ENCODE data around the gene GLRX3.
"Not testable (repeated sequence)": the region's sequence is repeated elsewhere in the genome, so short reads cannot be mapped to it uniquely, and the experiment has no call there.

GLRX3 gene

DNA sequence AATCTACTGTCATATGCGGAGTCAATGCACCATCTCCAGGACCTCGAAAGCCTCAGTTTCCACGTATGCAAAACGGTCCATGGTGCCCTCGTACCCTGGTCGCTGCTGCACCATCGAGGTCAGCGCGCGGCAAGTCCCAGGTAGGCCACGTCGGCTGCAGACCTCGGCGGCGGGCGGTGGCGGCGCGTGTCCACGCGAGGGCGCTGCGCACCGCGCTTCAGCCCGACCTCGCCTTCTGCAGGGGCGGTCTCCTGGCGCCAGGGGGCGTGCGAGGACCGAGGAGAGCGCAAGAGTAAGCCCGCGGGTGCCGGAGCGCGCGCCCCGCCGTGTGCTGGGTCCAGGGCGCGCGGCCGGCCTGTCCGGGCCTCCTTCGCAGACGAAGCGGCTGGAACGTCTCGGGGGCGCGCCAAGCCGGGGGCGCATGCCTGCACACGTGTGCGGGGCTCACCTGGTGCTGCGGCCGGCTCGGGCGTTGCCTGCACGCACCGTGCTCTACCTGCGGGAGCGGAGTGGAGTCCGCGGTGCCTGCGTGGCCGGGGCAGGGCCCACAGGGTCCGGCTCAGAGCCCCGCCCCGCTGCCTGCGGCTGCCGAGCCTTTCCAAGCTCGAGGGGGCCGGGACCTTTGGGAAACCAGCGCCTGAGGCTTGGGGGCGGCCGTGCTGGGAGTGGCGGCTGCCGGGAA lies 54.0 kb downstream of the GLRX3 start:
- DNase-seq = no peak

DNA sequence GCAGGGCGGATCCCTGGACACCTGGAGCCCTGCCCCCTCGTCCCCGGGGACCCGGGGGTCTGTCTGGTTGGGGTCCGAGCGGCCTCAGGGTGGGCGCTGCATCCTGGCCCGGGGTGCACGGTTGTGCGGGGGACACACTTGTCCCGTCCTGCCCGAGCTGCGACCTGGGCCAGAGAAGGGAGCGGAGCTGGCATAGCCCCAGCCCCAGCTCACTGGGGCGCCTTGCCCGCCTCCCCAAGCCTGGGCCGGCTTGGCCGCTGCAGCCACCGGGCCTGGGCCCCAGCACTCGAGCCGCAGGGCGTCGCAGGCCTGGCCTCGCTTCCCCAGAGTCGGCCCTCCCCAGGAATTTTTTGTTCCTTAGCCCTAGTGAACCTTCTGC lies 54.5 kb downstream of the GLRX3 start:
- DNase-seq = no peak

DNA sequence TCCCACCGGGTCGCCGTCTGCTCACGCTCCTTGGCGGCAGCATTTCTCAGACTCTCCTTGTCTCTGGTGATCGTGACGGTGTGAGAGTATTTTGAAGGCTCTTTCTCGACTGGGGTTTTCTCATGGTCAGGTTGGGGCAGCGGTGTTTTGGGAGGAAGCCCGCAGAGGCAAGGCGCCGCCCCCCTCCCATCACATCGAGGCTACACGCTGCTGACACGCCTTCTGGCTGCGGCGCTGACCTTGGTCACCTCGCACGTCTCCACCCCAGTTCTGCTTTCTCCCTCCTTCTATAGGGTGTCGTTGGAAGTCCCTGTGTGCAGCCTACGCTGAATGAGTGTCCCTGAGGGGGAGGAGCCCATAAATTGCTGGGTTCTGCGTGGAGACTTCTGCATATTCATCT lies 55.2 kb downstream of the GLRX3 start:
- DNase-seq = no peak

DNA sequence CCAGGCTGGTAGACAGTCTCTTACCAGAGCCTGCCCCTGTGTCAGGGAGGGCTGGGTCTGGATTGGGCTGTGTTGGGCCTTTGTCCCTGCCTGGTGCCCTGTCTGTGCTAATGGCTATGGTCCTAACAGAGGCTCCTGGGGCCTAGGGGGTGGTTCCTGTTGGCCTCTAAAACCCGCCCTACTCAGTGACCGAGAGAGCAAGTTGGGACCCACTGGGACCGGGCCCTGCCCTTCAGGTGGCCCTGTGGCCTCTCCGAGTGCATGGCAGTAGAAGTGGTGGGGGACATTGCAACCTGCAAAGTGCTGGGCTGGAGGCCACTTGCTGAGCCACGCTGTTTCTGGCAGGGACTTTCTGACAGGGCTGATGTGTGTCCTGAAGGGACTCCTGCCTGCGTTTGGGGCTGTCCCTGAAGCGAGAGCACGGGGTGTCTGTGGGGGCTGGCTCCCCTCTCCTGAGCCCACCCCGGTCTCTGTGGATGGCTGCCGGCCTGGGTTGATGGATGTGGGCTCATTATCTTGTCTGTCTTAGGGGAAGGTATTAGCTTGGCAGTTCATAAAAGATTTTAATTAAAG lies 56.2 kb downstream of the GLRX3 start:
- no peak for DNase-seq

DNA sequence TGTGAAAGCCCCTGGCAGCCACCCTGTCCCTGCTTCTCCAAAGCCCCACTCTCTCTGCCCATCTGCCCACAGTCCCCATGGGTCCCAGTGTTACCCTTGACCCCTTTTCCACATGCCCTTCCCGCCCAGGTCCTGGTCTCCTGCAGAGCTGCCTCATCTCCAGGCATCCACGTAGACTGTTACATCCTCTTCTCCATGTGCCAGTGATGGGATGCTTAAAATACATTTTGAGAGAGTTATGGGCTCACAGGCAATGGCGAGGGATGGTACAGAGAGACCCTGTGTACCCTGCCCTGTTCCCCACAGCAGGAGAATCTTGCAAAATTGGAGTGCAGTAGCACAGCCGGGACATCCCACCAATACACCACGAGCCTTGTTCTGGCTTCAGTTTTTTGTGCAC lies 56.8 kb downstream of the GLRX3 start:
- DNase-seq = no peak

DNA sequence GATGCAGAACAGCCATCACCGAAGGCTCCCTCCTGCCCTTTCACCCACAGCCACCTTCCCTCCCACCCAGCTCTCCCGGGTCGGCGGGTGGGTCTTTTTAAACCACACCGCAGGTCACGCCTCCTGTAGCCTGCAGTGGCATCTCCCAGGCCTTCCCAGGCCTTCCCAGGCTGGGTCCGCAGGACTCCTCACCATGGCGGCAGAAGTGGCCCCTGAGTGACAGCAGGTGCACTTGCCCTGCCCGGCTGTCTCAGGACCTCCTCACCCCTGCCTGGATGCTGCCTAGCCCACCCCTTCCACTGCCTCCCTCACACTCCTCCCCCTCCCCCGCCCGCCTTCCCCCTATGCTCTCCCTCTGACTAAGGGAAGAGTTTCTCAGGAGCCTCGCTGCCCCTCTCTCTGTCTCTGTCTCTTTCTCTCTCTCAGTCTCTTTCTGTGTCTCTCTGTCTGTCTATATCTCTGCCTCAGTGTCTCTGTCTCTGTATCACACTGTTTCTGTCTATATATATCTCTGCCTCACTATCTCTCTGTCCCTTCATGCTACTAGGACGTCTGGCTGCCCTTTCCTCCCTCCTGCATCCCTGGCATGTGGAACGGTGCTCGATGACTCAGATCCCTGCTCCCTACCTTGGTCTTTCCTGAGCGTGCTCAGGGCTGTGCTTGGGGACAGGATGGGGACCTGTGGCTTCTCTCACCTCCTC lies 57.5 kb downstream of the GLRX3 start:
- DNase-seq = no peak

DNA sequence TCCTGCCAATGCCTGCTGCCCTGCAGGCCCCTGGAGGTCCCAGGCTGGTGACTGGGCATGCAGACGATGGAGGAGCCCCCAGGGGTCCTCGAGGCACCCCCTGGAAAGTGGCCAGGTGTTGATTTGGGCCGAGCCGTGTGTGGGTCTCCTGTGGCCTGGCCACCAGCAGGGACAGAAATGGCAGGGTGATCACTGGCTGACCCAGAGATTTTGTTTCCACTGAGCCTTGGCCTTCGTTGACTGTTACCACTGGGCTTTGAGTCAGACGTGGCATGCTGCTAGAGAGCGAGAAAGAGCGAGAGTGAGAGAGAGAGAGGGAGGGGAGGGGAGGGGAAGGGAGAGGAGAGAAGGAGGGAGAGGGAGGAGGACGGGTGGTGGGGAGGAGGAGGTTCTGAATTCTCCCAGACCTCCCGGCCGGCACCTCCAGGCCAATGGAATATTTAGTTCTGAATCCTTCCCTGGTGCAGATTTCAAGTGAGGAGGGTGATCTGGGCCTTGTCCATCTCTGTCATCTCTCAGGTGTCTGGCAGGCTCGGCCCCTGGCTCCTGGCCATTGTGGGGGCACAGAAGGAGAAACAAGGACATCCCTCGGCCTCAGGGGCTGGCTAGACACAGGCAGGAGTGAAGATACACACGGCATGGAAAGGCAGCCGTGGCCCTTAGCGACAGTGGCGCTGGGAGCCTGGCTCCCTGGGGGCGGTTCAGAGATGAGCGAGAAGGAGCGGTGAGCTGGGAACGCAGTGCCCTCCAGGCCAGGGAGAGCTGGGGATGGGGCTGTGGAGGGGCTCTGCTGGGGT lies 58.2 kb downstream of the GLRX3 start:
- DNase-seq = no peak

DNA sequence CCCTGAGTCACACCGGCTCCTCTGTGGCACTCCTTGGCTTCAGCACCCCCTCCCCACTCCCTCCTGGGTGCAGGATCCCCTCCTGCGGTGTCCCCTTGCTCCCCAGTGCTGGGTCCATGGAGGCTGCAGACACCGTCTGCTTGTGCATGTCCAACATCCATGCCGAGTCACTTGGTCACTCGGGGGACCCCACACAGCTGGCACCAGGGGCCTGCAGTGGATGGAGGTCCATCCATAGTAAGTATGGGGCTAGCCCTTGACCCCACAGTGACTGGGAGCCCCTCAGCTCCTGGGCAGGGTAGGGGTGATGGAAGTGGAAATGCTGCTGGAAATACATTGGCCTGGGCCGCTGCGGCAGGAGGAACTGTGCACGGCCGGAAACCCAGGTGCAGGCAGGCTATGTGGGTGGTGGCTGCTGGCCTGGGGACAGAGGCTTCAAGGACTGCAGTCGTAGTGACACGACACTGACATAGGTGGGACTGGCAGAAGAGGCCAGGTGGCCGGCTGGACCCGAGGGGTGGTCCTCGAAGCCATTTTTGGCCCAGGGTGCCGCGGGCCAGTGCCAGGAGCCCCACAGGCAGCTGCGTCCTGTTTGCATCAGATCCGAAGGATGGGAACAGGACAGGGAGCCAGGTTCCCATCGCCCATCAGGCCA lies 58.9 kb downstream of the GLRX3 start:
- DNase-seq = no peak

DNA sequence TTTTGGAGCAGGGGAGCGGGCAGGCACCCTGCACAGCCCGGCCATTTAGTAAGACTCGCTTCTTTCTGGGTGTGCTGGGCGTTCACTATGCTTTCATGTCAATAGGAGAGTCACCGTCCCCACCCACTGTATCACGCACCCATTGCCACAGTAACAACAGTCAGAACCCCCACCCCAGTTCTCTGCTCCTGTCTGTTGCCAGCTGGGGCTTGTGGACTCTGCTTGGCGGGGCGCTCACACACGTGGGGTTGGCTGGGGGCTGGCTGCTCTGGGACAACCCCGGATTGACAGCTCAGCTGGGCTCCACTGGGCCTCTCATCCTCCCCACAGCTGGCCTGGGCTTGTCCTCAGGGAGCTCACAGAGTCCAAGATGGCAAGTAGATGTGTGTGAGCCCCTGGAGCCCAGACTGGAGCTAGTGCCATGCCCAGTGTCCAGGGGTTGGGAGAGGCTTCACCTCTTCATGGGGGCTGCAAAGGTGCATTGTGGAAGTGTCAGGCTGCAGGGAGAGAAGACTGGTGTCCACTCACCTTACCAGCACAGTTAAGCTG lies 59.6 kb downstream of the GLRX3 start:
- no peak for DNase-seq

DNA sequence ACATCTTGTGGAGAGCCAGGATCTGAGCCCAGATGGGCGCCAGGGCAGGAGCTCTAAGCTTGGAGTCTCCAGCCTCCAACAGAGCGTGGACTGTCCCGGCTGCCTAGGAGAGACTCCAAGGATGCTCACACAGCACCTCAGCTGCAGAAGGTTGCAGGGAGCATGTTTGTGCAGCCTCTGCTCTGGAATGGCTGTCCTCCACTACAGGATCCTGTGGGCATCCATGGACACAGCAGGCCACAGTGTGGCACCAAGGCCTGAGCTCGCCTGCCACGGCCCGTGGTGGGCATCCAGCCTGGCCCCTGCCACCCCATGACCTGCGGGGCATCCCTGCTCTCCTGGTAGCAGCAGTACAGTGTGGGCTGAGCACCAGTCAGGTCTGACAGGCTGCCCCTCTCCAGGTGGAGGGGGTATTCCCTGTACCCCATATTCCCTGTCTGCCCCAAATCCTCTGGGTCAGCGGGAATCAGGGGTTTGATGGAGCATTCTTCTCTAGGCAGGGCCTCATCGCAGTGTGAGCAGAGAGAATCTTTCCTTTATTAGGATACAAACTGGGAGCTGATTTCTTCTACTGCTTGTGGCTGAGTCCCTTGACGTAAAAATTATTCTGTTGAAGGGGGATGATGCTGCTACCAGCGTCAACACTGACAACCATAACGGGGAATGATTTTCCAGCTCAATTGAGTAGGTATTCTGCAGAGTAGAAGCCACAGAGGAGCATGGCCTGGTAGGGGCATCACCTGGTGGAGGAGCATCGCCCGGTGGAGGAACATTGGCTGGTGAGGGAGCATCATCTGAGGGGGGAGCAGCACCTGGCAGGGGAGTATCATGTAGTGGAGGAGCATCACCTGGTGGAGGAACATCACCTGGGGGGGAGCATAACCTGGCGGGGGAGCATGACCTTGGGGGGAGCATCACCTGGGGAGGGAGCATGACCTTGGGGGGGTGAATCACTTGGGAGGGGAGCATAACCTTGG lies 60.6 kb downstream of the GLRX3 start:
- no peak for DNase-seq

DNA sequence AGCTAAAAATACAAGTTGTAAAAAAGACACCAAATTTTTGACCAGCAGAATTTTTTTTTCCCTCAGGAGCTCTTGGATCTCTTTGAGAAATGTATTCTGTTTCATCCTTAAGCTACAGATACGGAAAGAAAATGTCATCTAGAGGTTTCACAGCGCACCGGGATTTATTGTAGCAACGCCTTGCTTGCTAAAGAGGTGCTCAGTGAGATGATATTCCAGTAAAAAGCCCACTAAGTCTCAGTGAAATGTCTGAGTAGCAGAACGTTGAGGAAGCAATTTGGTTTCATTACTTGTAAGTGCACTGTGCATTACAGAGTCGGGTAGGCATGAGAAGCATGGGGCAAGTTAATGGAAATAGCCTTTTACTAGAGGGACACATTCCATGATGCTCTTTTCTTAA lies 62.5 kb downstream of the GLRX3 start:
- no peak for DNase-seq

DNA sequence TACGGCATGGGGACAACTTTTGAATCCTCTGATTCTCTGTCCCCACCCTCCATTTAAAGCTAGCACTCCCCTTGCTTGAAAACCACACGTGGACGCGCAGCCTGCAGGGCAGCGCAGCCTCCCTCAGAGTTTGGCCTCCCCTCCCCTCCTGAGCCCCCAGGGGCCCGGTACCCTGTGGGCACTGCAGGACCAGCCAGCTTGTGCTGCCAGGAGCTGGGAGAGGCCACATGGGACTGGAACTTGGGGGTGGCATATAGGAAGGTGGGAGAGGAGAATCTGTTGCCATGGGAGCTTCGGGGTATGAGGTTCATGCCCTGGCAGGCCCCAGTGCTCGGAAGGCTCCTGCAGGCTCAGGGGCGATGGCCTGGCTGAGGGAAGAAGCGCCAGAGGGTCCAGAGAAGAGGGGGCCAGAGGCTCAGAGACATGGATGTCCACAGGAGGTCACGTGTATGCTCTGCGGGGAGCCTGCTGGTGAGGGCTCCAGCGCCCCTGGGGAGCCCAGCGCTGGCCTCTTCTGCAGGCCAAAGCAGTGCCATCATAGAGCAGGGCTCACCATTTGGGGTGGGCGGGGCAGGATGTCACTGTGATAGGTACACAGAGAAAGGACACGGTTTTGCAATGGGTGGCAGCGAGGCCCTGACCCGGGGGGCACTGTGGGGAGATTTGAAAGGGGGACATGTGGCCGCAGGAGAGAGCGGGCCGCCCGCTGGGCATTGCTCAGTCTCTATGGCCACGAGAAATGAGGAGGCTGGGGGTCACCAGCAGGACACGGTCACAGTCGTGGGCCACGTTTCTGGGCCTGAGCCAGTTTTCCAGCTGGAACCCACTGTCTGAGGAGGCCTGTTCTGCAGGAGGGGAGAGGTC lies 64.2 kb downstream of the GLRX3 start:
- DNase-seq = no peak

DNA sequence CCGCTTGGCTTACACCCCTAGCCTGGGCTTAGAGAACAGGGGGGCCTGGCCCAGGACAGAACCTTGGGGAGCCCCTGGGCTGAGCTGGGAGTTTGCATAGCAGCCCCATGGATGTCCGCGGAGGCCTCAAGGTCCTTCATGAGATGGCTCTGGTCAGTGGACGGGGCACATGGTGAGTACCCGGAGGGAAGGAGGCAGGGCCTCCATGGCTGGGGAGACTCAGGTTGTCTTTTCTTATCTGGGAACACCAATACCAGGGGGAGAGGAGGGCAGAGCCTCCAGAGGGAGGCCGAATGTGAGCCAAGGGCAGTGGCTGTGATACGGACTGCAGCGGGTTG lies 64.8 kb downstream of the GLRX3 start:
- no peak for DNase-seq

DNA sequence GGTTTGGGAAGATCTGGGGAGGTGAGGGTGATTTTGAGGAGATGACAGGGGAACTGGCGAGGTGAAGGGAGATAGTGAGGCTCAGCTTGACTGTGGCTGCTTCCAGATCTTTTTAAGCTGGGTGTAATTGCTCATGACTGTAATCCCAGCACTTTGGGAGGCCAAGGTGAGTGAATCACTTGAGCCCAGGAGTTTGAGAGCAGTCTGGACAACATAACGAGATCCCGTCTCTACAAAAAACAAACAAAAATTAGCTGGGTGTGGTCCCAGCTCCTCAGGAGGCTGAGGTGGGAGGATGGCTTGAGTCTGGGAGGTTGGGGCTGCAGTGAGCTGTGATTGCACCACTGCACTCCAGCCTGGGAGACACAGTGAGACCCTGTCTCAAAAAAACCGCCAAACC lies 66.0 kb downstream of the GLRX3 start:
- not testable (repeated sequence) for DNase-seq

DNA sequence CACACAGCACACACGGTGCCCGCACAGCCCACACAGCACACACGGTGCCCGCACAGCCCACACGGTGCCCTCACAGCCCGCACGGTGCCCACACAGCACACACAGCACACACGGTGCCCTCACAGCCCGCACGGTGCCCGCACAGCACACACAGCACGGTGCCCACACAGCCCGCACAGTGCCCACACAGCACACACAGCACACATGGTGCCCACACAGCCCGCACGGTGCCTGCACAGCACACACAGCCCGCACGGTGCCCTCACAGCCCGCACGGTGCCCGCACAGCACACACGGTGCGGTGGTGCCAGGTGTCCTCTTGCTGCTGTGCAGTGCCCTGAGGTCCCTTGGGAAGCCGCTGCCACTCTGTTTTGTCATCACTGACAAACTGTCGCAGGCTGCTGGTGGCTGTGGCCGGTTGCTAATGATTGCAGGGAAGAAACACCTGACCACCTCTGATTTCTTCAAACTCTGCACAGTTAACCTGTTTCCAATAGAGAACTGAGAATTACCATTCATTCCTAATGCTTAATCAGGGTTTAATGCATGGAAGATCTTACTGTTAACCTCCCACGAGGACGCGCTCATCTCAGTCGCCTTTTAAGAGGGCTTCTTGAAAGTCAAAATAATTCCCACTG lies 66.9 kb downstream of the GLRX3 start:
- DNase-seq = no peak

DNA sequence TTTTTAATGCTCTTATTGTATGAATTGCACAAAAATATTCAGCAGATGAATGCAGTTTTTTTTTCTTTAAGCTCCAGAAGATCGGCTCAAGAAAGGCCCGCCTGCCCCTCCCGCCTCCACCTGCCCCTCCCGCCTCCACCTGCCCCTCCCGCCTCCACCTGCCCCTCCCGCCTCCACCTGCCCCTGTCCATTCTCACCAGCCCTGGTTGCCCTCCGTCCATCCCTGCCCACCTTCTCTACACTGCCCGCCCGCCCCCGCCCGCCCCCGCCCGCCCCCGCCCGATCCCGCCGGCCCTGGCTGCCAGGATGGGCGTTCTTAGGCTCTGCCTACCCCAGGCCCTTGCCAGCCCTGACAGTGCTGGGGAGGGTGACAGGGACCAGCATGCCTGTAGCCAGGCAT lies 67.4 kb downstream of the GLRX3 start:
- no peak for DNase-seq

DNA sequence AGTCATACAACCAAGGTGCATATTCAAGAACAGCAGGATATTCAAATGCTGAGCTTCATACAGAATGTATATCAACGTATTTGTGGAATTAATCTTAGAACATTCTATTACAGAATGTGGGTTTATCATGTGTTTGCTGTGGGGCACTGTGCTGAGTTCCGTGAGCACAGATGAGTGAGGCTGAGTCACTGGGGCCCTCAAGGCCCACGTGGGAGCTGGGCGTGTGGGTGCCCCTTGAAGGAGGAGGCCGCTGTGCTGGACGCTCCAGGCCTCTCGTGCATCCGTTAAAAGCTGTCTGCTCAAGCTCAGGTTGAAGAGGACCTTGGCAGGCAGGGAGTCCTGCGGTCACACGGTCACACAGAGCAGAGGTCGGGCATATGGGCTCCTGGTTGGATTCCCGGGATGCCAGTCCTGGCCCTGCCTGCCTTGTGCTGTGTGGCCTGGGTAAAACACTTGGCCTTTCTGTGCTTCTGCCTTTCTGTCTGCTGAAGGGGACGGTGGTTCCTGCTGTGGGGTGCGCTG lies 70.1 kb downstream of the GLRX3 start:
- DNase-seq = no peak

DNA sequence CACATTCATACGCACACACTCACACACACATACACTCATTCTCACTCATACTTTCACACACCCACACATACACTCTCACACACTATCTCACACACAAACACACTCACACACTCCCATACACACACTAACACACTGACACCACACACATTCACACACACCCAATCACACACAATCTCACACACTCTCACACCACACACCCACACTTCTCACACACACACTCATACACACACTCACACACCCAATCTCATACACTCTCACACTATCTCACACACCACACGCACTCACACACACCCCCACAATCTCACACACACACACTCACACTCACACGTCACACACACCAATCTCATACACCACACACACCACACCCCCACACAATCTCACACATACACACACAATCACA lies 71.0 kb downstream of the GLRX3 start:
- DNase-seq = no peak

DNA sequence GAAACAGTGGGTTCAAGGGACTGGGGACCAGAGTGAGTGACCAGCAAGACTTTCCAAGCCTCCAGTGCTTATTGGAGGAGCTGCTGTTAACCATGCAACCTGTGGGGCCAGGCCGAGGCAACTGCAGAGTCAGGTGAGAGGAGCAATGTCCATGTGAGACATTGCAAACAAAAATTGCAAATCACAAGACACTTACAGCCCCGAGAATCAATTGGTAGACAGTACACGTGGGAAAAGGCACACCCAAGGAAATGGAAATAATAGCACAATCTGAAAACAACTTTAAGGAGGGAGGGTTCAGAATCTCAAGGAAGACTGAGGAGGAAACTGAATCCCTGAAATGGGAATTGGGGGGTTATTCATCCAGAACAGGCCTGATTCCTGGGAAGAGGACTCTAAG lies 72.6 kb downstream of the GLRX3 start:
- DNase-seq = no peak

DNA sequence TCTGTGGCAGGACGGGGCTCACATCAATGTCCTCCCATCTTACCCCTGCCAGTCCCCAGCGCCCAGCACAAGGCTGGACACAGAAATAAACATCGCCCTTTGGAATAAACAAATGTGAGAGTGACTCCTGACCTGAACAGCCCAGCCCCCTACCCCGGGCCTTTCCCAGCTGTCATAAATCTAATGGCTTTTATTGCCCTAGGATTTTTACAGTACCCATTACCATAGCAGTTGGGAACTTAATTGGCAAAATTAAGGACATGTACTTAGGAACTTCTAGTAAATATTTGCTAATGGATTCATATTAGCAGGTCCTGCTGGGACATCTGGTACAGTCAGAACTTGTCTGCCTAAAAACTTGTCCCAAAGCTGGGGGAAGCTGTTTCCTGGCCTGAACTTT lies 76.6 kb downstream of the GLRX3 start:
- no peak for DNase-seq
